C4-2B (cell line): ENCODE data around the gene SLC9A4.

Experiments
- H3K27ac ChIP-seq: fragments of 450-650 bp; 2 replicates; pipeline ENCODE4 v1.5.1; 2017
- CTCF ChIP-seq: fragments of 450-650 bp; conservative IDR thresholded peaks from 2 replicates; pipeline ENCODE4 v1.5.1; 2017; ENCODE audit warnings: mild to moderate bottlenecking
- ZFX ChIP-seq: fragments of 450-650 bp; IDR thresholded peaks from 2 replicates; pipeline ENCODE4 v1.6.1; 2017

SLC9A4 gene

GRCh38 chr2:102581911-102582310 is 108.9 kb downstream of the SLC9A4 start:
- H3K27ac ChIP-seq: no peak overlapping the region
- TF ChIP-seq CTCF: no peak
- no peak for TF ChIP-seq ZFX

GRCh38 chr2:102582845-102583244 is 109.8 kb downstream of the SLC9A4 start:
- H3K27ac ChIP-seq: no peak overlapping the region
- TF ChIP-seq CTCF: no peak
- no peak for TF ChIP-seq ZFX
